Heart left ventricle (tissue), 16 donors: ENCODE results near the gene FMN2. TPM values are rescaled to one million over a fixed set of nuclear protein-coding genes. Genes with fewer than 3 reads are reported as not detected.

ENCODE experiments used
- ATAC-seq, 4 donors: fragments of 200-7000 bp; cut with Tn5 transposase; one replicate each; pipeline ENCODE4 v1.9.1; 2020 to 2022; ENCODE audit warnings: moderate library complexity in 4 of 4, mild to moderate bottlenecking in 3 of 4, moderate number of reproducible peaks in 1 of 4
- DNase-seq, 5 donors: peaks; one replicate each; pipeline ENCODE4 v3.0.0-alpha.2; 2020
- H3K27ac ChIP-seq, 12 donors: fragments of 200-600 bp; sonication (generic) in 4 of 12; one replicate each; pipeline versions ENCODE4 v1.5.0 to v1.8.0; 2016 to 2022; ENCODE audit warnings: mild to moderate bottlenecking in 2 of 12
- H3K27me3 ChIP-seq, 9 donors: fragments of 200-600 bp; sonication (generic) in 2 of 9; one replicate each; pipeline versions ENCODE4 v1.5.1 to v1.8.0; 2016 to 2022; ENCODE audit warnings: mild to moderate bottlenecking in 3 of 9
- H3K36me3 ChIP-seq, 9 donors: fragments of 200-600 bp; sonication (generic) in 2 of 9; one replicate each; pipeline versions ENCODE4 v1.5.0 to v1.8.0; 2018 to 2022; ENCODE audit warnings: mild to moderate bottlenecking in 2 of 9
- H3K4me1 ChIP-seq, 12 donors: fragments of 200-600 bp; sonication (generic) in 4 of 12; one replicate each; pipeline versions ENCODE4 v1.5.0 to v1.8.0; 2016 to 2022; ENCODE audit warnings: mild to moderate bottlenecking in 3 of 12
- H3K4me3 ChIP-seq, 12 donors: fragments of 200-600 bp; sonication (generic) in 4 of 12; one replicate each; pipeline versions ENCODE4 v1.5.0 to v1.8.0; 2017 to 2022; ENCODE audit warnings: mild to moderate bottlenecking in 9 of 12, moderate library complexity in 4 of 12
- H3K9me3 ChIP-seq, 12 donors: fragments of 200-600 bp; sonication (generic) in 4 of 12; one replicate each; pipeline versions ENCODE4 v1.5.0 to v1.8.0; 2016 to 2022; ENCODE audit warnings: mild to moderate bottlenecking in 1 of 12
- CTCF ChIP-seq, 12 donors: fragments of 200-600 bp; sonication (generic) in 4 of 12; IDR thresholded peaks; one replicate each; pipeline versions ENCODE4 v1.5.0 to v1.8.0; 2018 to 2022; ENCODE audit warnings: antibody characterized with exemption in 12 of 12, mild to moderate bottlenecking in 5 of 12
- POLR2A ChIP-seq, 2 donors: fragments of 450-650 bp; IDR thresholded peaks; one replicate each; pipeline ENCODE4 v1.6.1; 2017; ENCODE audit warnings: antibody characterized with exemption in 2 of 2, mild to moderate bottlenecking in 2 of 2, moderate library complexity in 2 of 2
- WGBS, 4 donors: extraction: QIAGEN DNeasy Blood & Tissue Kit in 2 of 4; methylation state at CpG; one replicate each; pipeline versions ENCODE4 v1.1.5 to v1.1.7; 2013 to 2018; 5-methylcytosine and 5-hydroxymethylcytosine counted together
- intact Hi-C, 10 donors: fragments of 100-400 bp; cut with DNase I; formaldehyde crosslinking; loops; one replicate each; pipeline versions ENCODE4 v1.11.1 to v1.14.2; 2022
- polyA plus RNA-seq, 2 donors: library from polyadenylated mRNA; stranded (reverse); fragments of 200-250 nt; gene quantifications; one replicate each; pipeline ENCODE4 v1.2.3, GENCODE V29; 2013
- total RNA-seq, 9 donors: library from RNA; depleted of rRNA in 2 of 9; stranded (reverse); fragments of >200 nt in 2 of 9; fragmentation: NEBNext Ultra II Directional in 3 of 9; extraction: Animal tissue kit (Norgen Biotek cat#: 25700) in 3 of 9; gene quantifications; one replicate each; pipeline versions ENCODE4 v1.1.0 to v1.2.4, GENCODE V29; 2016 to 2023
- donor health status: ischemic (EF 13 %, LVEDD 7.1; RV severe dilation, severe dysfunction).
- donor health status: healthy with polysubstance abuse.
- donor health status: DM: no; HTN: yes; CAD: no.
- donor health status: DM: no; HTN: no; CAD: no.
- donor health status: ischemic (EF 25% LVEDD 6.9; RV normal size, moderate dysfunction).
- donor health status: ischemic (EF 25% LVEDD 5.7; RV mildly dilated, moderate dysfunction).
- donor health status: healthy.
- donor health status: DM: yes; HTN: yes; CAD: no.
- donor health status: ischemic (EF 35%, LVEDD 5.7; RV mildly dilated, moderate dysfunction).
- donor health status: nonischemic (EF 11% LVEDD 7.7; RV severe dilation, severe dysfunction).
- donor health status: DM: yes; HTN: yes; CAD: no.
- donor health status: PGD.
- donor health status: ischemic (EF 29% LVEDD 5.4; RV normal size, mild dysfunction).
- donor health status: nonischemic (EF 23%, LVEDD 6.1; RV moderate dilation, normal function).

Gene FMN2
- total and polyA plus RNA-seq, 11 donors, result 0.11 to 1.9 (median 0.31) TPM; not detected in 8

GRCh38 chr1:240294566-240294965 lies 202.9 kb downstream of the FMN2 start:
- TF ChIP-seq CTCF (IDR thresholded peaks at IDR 0.05), result no peak
- TF ChIP-seq POLR2A (IDR thresholded peaks at IDR 0.05), result no peak
- no peak for ATAC-seq
- no peak overlapping the region for H3K4me3 ChIP-seq

GRCh38 chr1:240295811-240296210 lies 204.1 kb downstream of the FMN2 start:
- Histone ChIP-seq H3K4me3 (no peak overlapping the region), H3K27me3 (no peaks in the 10 kb centered on the region), H3K27ac (no peak overlapping the region), H3K4me1 (no peaks in the 10 kb centered on the region), H3K36me3 (no peaks in the 10 kb centered on the region), H3K9me3 (no peaks in the 10 kb centered on the region)
- DNase-seq, result no peak
- intact Hi-C loops, result no loop called here
- WGBS, 4 donors, result 59 to 66% (median 64%) methylated on average over 2 of the region's 2 CpGs
- TF ChIP-seq CTCF (IDR thresholded peaks at IDR 0.05) (no peak), POLR2A (IDR thresholded peaks at IDR 0.05) (no peak)
- no peak for ATAC-seq

More at GRCh38 chr1:240294566-240294965, 202.9 kb downstream of the FMN2 start:
- intact Hi-C loops, result no loop called here
- H3K4me1 ChIP-seq, result no peaks in the 10 kb centered on the region
- no peak overlapping the region for H3K27ac ChIP-seq
- no peaks in the 10 kb centered on the region for H3K9me3 ChIP-seq
- no peaks in the 10 kb centered on the region for H3K36me3 ChIP-seq
- no peaks in the 10 kb centered on the region for H3K27me3 ChIP-seq
- 29 to 46% (median 39%) methylated on average over 3 of the region's 3 CpGs for WGBS, 4 donors
- no peak for DNase-seq

GRCh38 chr1:240304466-240304865 lies 212.8 kb downstream of the FMN2 start:
- ATAC-seq (no peak), DNase-seq (no peak)
- intact Hi-C loops, result no loop called here
- Histone ChIP-seq H3K27ac (no peak overlapping the region), H3K4me1 (no peaks in the 10 kb centered on the region), H3K36me3 (no peaks in the 10 kb centered on the region), H3K4me3 (no peak overlapping the region), H3K27me3 (peaks cover 0 to 6% (median 0%) of the 10 kb centered on the region in 9 donors), H3K9me3 (peaks cover 0 to 17% (median 2%) of the 10 kb centered on the region in 12 donors)
- TF ChIP-seq POLR2A (IDR thresholded peaks at IDR 0.05) (no peak), CTCF (IDR thresholded peaks at IDR 0.05) (no peak)
- 55 to 76% (median 68%) methylated on average over 5 of the region's 5 CpGs for WGBS, 4 donors

- ATAC-seq, result no peak
- Histone ChIP-seq H3K9me3 (peaks cover 0 to 17% (median 2%) of the 10 kb centered on the region in 12 donors), H3K4me3 (no peak overlapping the region), H3K27ac (no peak overlapping the region), H3K27me3 (peaks cover 0 to 6% (median 0%) of the 10 kb centered on the region in 9 donors), H3K36me3 (no peaks in the 10 kb centered on the region), H3K4me1 (no peaks in the 10 kb centered on the region)
- DNase-seq, result no peak
- WGBS, 4 donors, result 57 to 76% (median 69%) methylated on average over 2 of the region's 2 CpGs
- no peak for TF ChIP-seq CTCF (IDR thresholded peaks at IDR 0.05)
- TF ChIP-seq POLR2A (IDR thresholded peaks at IDR 0.05), result no peak
- intact Hi-C loops, result no loop called here
Measured at GRCh38 chr1:240306673-240307072, 215.0 kb downstream of the FMN2 start.
